Measurements from ENCODE around the gene NOPCHAP1.

The NOPCHAP1 gene

GRCh38 chr12:104971306-104971705 is 14.8 kb upstream of the NOPCHAP1 start:
- Histone ChIP-seq H3K27me3 (ENCODE audit: insufficient read depth, low read length, poor library complexity, severe bottlenecking) (no peaks in the 10 kb centered on the region), H3F3A (ENCODE audit: low read depth) (no peaks in the 10 kb centered on the region), H3K9me3 (ENCODE audit: insufficient read depth, low read depth, low read length) (no peaks in the 10 kb centered on the region), H3K9ac (ENCODE audit: low read depth, low read length, poor library complexity, severe bottlenecking) (no peak overlapping the region), H3K4me1 (ENCODE audit: insufficient read depth, low read length, poor library complexity, severe bottlenecking) (no peaks in the 10 kb centered on the region), H3K4me3 (ENCODE audit: low read length, poor library complexity, severe bottlenecking) (no peak overlapping the region), H2AFZ (ENCODE audit: low read length) (no peak overlapping the region), H3K36me3 (ENCODE audit: insufficient read depth, low read length) (no peaks in the 10 kb centered on the region), H3K79me2 (ENCODE audit: insufficient read depth, low read length) (no peaks in the 10 kb centered on the region), H4K20me1 (ENCODE audit: insufficient read depth, low read length, poor library complexity, severe bottlenecking) (no peaks in the 10 kb centered on the region), H3K4me2 (ENCODE audit: low read depth, low read length, poor library complexity, severe bottlenecking) (no peak overlapping the region), H3K9me2 (replicated peaks; ENCODE audit: low read depth, low read length) (no peaks in the 10 kb centered on the region)
- TF ChIP-seq EZH2phosphoT487 (IDR thresholded peaks at IDR 0.05; ENCODE audit: borderline replicate concordance): no peak
- TF ChIP-seq, protein P1, sequence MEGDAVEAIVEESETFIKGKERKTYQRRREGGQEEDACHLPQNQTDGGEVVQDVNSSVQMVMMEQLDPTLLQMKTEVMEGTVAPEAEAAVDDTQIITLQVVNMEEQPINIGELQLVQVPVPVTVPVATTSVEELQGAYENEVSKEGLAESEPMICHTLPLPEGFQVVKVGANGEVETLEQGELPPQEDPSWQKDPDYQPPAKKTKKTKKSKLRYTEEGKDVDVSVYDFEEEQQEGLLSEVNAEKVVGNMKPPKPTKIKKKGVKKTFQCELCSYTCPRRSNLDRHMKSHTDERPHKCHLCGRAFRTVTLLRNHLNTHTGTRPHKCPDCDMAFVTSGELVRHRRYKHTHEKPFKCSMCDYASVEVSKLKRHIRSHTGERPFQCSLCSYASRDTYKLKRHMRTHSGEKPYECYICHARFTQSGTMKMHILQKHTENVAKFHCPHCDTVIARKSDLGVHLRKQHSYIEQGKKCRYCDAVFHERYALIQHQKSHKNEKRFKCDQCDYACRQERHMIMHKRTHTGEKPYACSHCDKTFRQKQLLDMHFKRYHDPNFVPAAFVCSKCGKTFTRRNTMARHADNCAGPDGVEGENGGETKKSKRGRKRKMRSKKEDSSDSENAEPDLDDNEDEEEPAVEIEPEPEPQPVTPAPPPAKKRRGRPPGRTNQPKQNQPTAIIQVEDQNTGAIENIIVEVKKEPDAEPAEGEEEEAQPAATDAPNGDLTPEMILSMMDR (conservative IDR thresholded peaks at IDR 0.05; ENCODE audit: low read length): no peak

GRCh38 chr12:104973250-104973649 is 12.9 kb upstream of the NOPCHAP1 start:
- no peaks in the 10 kb centered on the region for H3K79me2 ChIP-seq (ENCODE audit: insufficient read depth, low read length)
- H3K9ac ChIP-seq (ENCODE audit: low read depth, low read length, poor library complexity, severe bottlenecking): no peak overlapping the region
- H3K27me3 ChIP-seq (ENCODE audit: insufficient read depth, low read length, poor library complexity, severe bottlenecking): no peaks in the 10 kb centered on the region
- no peak for TF ChIP-seq EZH2phosphoT487 (IDR thresholded peaks at IDR 0.05; ENCODE audit: borderline replicate concordance)
- TF ChIP-seq, protein P1 (conservative IDR thresholded peaks at IDR 0.05; ENCODE audit: low read length): no peak
- no peaks in the 10 kb centered on the region for H4K20me1 ChIP-seq (ENCODE audit: insufficient read depth, low read length, poor library complexity, severe bottlenecking)
- no peak overlapping the region for H2AFZ ChIP-seq (ENCODE audit: low read length)
- no peak overlapping the region for H3K4me3 ChIP-seq (ENCODE audit: low read length, poor library complexity, severe bottlenecking)
- H3K36me3 ChIP-seq (ENCODE audit: insufficient read depth, low read length): no peaks in the 10 kb centered on the region
- H3K9me2 ChIP-seq (replicated peaks; ENCODE audit: low read depth, low read length): no peaks in the 10 kb centered on the region
- no peaks in the 10 kb centered on the region for H3K9me3 ChIP-seq (ENCODE audit: insufficient read depth, low read depth, low read length)
- H3K4me2 ChIP-seq (ENCODE audit: low read depth, low read length, poor library complexity, severe bottlenecking): no peak overlapping the region
- no peaks in the 10 kb centered on the region for H3F3A ChIP-seq (ENCODE audit: low read depth)
- H3K4me1 ChIP-seq (ENCODE audit: insufficient read depth, low read length, poor library complexity, severe bottlenecking): no peaks in the 10 kb centered on the region

- Histone ChIP-seq H3K4me2 (ENCODE audit: low read depth, low read length, poor library complexity, severe bottlenecking) (no peak overlapping the region), H3K4me3 (ENCODE audit: low read length, poor library complexity, severe bottlenecking) (no peak overlapping the region)
Observed at GRCh38 chr12:104974626-104975290, 11.4 kb upstream of the NOPCHAP1 start.

More at GRCh38 chr12:104974626-104975290, 11.4 kb upstream of the NOPCHAP1 start:
- no peak overlapping the region for H3K9ac ChIP-seq (ENCODE audit: low read depth, low read length, poor library complexity, severe bottlenecking)
- no peak for TF ChIP-seq EZH2phosphoT487 (IDR thresholded peaks at IDR 0.05; ENCODE audit: borderline replicate concordance)
- TF ChIP-seq, protein P1 (conservative IDR thresholded peaks at IDR 0.05; ENCODE audit: low read length): no peak
- H3K36me3 ChIP-seq (ENCODE audit: insufficient read depth, low read length): no peaks in the 10 kb centered on the region
- no peaks in the 10 kb centered on the region for H3K4me1 ChIP-seq (ENCODE audit: insufficient read depth, low read length, poor library complexity, severe bottlenecking)
- no peaks in the 10 kb centered on the region for H3F3A ChIP-seq (ENCODE audit: low read depth)
- H3K9me3 ChIP-seq (ENCODE audit: insufficient read depth, low read depth, low read length): no peaks in the 10 kb centered on the region
- H3K27me3 ChIP-seq (ENCODE audit: insufficient read depth, low read length, poor library complexity, severe bottlenecking): no peaks in the 10 kb centered on the region
- no peak overlapping the region for H2AFZ ChIP-seq (ENCODE audit: low read length)
- H4K20me1 ChIP-seq (ENCODE audit: insufficient read depth, low read length, poor library complexity, severe bottlenecking): no peaks in the 10 kb centered on the region
- no peaks in the 10 kb centered on the region for H3K79me2 ChIP-seq (ENCODE audit: insufficient read depth, low read length)
- H3K9me2 ChIP-seq (replicated peaks; ENCODE audit: low read depth, low read length): no peaks in the 10 kb centered on the region
